Measurements from ENCODE around the gene SPRY2.
A peak's percentile ranks its signal among the peaks of the same experiment; 100 is the strongest.

The SPRY2 gene

DNA sequence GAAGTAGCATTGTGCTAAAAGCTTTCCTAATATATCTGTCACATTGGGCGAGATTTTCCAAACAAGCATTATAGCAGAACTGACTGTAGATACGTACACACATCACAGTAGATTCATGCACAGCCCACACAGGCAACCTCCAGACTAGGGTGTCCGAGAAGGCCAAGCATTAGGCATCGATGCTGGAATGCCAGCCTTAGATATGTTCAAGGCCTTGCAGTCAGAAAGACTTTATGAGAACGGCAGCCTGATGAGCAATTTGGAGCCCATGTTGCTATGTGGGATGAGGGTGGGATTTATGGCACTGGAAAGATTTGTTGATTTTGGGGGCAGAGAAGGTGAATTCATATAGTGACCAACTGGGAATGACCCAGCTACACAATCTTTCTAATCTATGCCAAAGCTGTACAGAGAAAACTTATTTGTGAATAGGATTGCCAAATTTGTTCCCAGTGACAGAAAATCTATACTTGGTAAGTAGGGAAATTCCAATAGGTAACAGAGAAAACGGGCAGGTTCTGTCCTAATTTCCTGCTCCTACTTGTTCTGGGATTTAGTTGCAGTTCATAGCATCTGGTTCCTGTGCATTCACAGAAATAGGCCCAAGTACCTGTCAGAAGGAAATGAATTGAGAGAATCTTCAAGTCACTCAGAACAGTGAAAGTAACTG lies 31.0 kb upstream of the SPRY2 start:
- DNase-seq = no peak
- no peak overlapping the region for H3K27ac ChIP-seq
- no peaks in the 10 kb centered on the region for H3K9me3 ChIP-seq (ENCODE audit: severe bottlenecking)
- H3K36me3 ChIP-seq = no peaks in the 10 kb centered on the region
- H3K27me3 ChIP-seq (ENCODE audit: insufficient read depth, low read depth, severe bottlenecking) = no peaks in the 10 kb centered on the region
- no peak overlapping the region for H3K4me3 ChIP-seq (ENCODE audit: low read depth, low read length)
- TF ChIP-seq, protein P1, sequence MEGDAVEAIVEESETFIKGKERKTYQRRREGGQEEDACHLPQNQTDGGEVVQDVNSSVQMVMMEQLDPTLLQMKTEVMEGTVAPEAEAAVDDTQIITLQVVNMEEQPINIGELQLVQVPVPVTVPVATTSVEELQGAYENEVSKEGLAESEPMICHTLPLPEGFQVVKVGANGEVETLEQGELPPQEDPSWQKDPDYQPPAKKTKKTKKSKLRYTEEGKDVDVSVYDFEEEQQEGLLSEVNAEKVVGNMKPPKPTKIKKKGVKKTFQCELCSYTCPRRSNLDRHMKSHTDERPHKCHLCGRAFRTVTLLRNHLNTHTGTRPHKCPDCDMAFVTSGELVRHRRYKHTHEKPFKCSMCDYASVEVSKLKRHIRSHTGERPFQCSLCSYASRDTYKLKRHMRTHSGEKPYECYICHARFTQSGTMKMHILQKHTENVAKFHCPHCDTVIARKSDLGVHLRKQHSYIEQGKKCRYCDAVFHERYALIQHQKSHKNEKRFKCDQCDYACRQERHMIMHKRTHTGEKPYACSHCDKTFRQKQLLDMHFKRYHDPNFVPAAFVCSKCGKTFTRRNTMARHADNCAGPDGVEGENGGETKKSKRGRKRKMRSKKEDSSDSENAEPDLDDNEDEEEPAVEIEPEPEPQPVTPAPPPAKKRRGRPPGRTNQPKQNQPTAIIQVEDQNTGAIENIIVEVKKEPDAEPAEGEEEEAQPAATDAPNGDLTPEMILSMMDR (IDR thresholded peaks at IDR 0.05; ENCODE audit: low read depth, low read length) = no peak

DNA sequence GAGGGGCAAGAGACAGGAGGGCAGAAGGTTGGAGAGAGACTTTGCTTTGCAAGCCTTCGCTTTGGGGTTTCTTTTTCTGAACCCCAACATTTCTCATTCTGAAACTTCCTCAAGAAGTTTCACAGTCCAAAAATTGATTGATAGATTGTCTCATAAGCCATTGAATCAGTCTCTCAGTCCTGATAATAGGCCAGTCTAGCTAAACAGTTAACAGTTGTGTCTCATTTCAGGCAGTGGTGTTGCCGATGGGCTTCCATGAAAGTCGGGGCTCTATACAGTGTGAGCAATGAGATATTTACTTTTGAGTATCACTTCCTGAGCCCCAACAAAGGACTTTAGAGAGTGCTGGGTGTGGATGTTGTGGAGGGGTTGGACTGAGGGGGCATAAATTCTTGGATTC lies 26.5 kb upstream of the SPRY2 start:
- Histone ChIP-seq H3K27ac (no peak overlapping the region), H3K36me3 (no peaks in the 10 kb centered on the region), H3K4me3 (ENCODE audit: low read depth, low read length) (no peak overlapping the region), H3K9me3 (ENCODE audit: severe bottlenecking) (no peaks in the 10 kb centered on the region), H3K27me3 (ENCODE audit: insufficient read depth, low read depth, severe bottlenecking) (no peaks in the 10 kb centered on the region)
- TF ChIP-seq, protein P1 (IDR thresholded peaks at IDR 0.05; ENCODE audit: low read depth, low read length) = no peak
- DNase-seq = no peak

DNA sequence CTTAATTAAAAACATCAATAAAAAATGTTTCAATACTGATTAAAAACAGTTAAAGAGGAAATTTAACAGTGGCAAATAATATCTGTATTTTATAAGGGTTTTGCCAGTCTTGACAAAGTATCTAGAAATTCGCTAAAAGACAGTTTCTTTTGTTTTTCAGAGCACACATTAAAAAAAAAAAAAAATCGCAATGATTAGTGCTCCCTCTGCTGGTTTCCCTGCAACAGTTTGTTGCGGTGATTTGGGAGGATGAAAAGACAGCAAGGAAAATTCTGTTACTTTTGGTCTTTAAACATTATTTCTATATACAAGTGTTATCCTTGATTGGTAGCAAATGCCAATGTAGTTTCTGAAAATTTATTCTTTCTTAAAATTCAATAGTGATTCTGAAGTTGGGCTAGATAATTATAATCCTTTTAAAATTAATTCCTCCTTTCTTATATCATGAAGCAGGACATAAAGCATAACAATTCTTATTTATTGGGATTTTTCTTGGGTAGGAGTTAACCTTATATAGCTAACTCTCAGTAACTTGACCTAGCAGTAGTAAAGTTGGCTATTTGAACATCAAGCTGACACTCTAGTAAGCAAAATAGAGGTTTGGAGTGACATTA lies 23.1 kb upstream of the SPRY2 start:
- Histone ChIP-seq H3K36me3 (no peaks in the 10 kb centered on the region), H3K9me3 (ENCODE audit: severe bottlenecking) (no peaks in the 10 kb centered on the region), H3K27ac (no peak overlapping the region), H3K27me3 (ENCODE audit: insufficient read depth, low read depth, severe bottlenecking) (no peaks in the 10 kb centered on the region), H3K4me3 (ENCODE audit: low read depth, low read length) (no peak overlapping the region)
- DNase-seq = no peak
- TF ChIP-seq, protein P1 (IDR thresholded peaks at IDR 0.05; ENCODE audit: low read depth, low read length) = 0 out of 2 replicates have a peak, but pooled peaks have one; percentile 25

DNA sequence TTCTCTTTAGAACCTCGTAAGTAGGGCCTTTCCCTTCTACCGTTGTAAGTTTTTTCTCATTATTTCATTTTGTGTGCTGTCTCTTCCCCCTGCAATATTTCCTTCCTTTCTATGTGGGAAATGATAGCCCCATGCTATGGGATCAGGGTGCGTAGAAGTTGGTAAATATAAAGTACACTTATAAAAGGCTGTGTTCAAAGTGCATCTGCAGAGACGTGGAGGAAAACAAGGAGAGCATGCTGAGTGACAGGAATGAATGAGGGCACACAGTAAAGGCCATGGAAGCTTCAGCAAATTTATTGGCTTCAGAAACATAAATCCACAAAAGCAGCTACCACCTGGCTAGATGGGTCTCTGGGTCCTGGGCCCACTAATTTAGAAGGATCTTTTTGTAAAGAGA lies 21.6 kb upstream of the SPRY2 start:
- no peak overlapping the region for H3K27ac ChIP-seq
- no peaks in the 10 kb centered on the region for H3K27me3 ChIP-seq (ENCODE audit: insufficient read depth, low read depth, severe bottlenecking)
- H3K36me3 ChIP-seq = no peaks in the 10 kb centered on the region
- no peak overlapping the region for H3K4me3 ChIP-seq (ENCODE audit: low read depth, low read length)
- TF ChIP-seq, protein P1 (IDR thresholded peaks at IDR 0.05; ENCODE audit: low read depth, low read length) = no peak
- H3K9me3 ChIP-seq (ENCODE audit: severe bottlenecking) = no peaks in the 10 kb centered on the region
- no peak for DNase-seq

DNA sequence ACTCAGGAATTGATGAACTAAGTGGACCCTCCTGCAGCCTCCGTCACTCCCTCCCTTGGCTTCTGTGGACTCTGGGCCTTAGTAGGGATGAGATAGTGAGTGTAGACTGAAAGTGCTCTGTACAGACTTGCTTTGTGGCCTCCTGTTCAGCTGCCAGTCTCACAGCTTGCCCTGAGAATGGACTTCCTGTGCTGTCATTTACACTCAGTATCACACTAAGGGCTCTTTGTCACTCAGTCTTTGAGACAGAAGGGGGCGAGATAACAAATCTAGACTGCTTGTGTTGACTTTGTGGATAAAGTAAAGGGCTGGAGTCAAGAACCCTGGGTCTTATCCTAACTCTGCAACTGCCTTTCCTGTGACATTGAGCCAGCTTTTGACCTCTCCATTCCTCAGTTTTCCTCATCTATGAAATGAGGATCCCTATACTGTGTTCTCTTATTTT lies 21.0 kb upstream of the SPRY2 start:
- no peaks in the 10 kb centered on the region for H3K27me3 ChIP-seq (ENCODE audit: insufficient read depth, low read depth, severe bottlenecking)
- no peaks in the 10 kb centered on the region for H3K9me3 ChIP-seq (ENCODE audit: severe bottlenecking)
- DNase-seq = peak; percentile 6
- H3K36me3 ChIP-seq = no peaks in the 10 kb centered on the region
- no peak overlapping the region for H3K4me3 ChIP-seq (ENCODE audit: low read depth, low read length)
- H3K27ac ChIP-seq = no peak overlapping the region
- TF ChIP-seq, protein P1 (IDR thresholded peaks at IDR 0.05; ENCODE audit: low read depth, low read length) = peak; percentile 21; the same call in 1 of the 2 replicates

All from WERI-Rb-1 (cell line).